GM12892 (cell line): Measurements from ENCODE around the gene KRT27.

Experiments used
- POLR2A ChIP-seq: IDR thresholded peaks from 2 replicates; pipeline ENCODE4 v1.6.1; 2011; ENCODE audit warnings: low read depth, low read length, control low read depth
- POLR2AphosphoS5 ChIP-seq: IDR thresholded peaks from 2 replicates; pipeline ENCODE4 v1.6.1; 2011; ENCODE audit warnings: low read depth, low read length, control low read depth
- TAF1 ChIP-seq: IDR thresholded peaks from 2 replicates; pipeline ENCODE4 v1.6.1; 2011; ENCODE audit warnings: low read depth, mild to moderate bottlenecking, control low read depth, low read length, borderline replicate concordance

DNA sequence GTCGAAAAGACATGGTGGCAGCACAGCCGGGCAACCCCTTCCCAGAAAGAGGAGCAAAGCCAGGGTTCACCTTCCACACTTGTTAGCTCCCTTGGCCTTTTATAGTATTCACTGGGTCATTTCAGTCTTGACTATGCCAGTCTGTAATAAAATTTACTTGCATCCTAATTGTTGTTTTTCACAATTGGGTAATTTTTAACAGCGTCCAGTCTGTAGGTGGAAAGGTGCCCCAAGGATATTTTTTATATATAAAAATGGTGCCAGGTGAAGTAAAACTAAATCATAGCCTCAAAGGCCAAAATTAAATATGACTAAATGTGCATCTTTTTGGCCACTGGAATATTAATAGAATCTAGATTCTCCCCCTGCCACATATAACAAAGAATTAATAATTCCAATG, 10.2 kb downstream of the KRT27 start, which contains the start of gene KRT26:
- TF ChIP-seq POLR2AphosphoS5: no peak
- TF ChIP-seq POLR2A: no peak
- TF ChIP-seq TAF1: no peak
